Epithelial cell of esophagus (primary cell): ENCODE results near the gene BIRC2.
"Not testable (repeated sequence)": the region's sequence is repeated elsewhere in the genome, so short reads cannot be mapped to it uniquely, and the experiment has no call there.

ENCODE experiments used
- DNase-seq: peaks from one replicate; pipeline ENCODE4 v3.0.0; 2010; ENCODE audit warnings: low read depth
- H3K4me3 ChIP-seq: 2 replicates; pipeline ENCODE4 v1.5.1; 2011; ENCODE audit warnings: mild to moderate bottlenecking, low read length, control low read depth
- TF ChIP-seq, protein P1 (sequence below): IDR thresholded peaks from 2 replicates; pipeline ENCODE4 v1.5.1; 2011; ENCODE audit warnings: low read depth, mild to moderate bottlenecking, low read length, control low read depth, inconsistent platforms; ENCODE audit not compliant: insufficient read depth; ENCODE audit errors: missing control alignments

Gene BIRC2

DNA sequence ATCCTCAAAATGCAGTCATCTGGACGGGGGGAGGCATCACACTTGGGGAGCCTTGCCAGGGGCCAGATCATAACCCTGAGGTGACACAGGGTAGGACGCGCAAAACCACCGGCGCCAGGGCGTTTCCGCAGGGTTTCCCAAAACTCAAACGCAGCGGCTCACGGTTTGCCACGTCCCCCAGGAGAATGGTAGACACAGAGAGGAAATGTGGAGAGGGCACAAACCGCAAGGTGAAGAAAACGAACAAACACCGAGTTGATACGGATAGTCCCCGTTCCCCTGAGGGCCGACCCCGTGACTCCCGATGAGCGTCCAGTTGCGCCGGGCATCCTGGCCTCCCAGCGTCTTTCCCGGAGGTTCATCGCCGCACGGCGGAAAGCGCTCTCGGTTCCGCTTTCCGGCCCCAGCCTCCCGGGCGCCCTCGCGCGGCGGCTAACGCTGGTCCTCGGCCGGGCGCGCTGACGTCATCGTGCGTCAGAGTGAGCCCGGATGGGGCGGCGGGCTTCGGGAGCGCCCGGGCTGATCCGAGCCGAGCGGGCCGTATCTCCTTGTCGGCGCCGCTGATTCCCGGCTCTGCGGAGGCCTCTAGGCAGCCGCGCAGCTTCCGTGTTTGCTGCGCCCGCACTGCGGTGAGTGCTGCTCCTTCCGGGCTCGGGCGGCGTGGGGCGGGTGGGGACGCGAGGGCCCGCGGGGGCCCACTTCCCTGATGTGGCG is at the start of gene BIRC2:
BIRC2 (plus strand) TSS at position 467 of the 714 bp plus-strand sequence. CDS start 2,641 bp downstream, outside the sequence.
- DNase-seq, result peak; percentile 94
- peak within 1 kb of the TSS; percentile 81 for H3K4me3 ChIP-seq
- TF ChIP-seq, protein P1, sequence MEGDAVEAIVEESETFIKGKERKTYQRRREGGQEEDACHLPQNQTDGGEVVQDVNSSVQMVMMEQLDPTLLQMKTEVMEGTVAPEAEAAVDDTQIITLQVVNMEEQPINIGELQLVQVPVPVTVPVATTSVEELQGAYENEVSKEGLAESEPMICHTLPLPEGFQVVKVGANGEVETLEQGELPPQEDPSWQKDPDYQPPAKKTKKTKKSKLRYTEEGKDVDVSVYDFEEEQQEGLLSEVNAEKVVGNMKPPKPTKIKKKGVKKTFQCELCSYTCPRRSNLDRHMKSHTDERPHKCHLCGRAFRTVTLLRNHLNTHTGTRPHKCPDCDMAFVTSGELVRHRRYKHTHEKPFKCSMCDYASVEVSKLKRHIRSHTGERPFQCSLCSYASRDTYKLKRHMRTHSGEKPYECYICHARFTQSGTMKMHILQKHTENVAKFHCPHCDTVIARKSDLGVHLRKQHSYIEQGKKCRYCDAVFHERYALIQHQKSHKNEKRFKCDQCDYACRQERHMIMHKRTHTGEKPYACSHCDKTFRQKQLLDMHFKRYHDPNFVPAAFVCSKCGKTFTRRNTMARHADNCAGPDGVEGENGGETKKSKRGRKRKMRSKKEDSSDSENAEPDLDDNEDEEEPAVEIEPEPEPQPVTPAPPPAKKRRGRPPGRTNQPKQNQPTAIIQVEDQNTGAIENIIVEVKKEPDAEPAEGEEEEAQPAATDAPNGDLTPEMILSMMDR, result peak; percentile 48

DNA sequence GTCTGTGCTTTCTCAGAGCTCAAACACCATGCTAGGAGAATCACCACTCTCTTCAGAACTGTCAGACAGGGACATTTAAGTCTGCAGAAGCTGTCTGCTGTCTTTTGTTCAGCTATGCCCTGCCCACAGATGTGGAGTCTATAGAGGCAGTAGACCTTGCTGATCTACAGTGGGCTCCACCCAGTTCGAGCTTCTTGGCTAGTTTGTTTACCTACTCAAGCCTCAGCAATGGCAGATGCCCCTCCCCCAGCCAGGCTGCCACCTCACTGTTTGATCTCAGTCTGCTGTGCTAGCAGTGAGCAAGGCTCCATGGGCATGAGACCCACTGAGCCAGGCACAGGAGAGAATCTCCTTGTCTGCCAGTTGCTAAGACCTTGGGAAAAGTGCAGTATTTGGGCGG is 46.2 kb upstream of the BIRC2 start:
- DNase-seq, result peak; percentile 33
- H3K4me3 ChIP-seq, result not testable (repeated sequence)

DNA sequence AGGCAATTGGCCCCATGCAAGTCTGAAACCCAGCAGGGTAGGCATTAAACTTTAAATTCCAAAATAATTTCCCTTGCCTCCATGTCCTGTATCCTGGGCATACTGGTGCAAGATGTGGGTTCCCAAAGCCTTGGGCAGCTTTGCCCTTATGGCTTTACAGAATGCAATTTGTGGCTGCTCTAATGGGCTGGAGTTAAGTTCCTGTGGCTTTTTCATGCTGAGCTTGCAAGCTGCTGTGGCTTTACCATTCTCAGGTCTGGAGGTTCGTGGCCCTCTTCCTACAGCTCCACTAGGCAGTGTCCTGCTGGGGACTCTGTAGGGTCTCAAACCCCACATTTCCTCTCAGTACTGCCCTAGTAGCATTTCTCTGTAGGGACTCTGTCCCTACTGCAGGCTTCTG is 44.8 kb upstream of the BIRC2 start:
- DNase-seq, result no peak
- H3K4me3 ChIP-seq, result no peak overlapping the region

DNA sequence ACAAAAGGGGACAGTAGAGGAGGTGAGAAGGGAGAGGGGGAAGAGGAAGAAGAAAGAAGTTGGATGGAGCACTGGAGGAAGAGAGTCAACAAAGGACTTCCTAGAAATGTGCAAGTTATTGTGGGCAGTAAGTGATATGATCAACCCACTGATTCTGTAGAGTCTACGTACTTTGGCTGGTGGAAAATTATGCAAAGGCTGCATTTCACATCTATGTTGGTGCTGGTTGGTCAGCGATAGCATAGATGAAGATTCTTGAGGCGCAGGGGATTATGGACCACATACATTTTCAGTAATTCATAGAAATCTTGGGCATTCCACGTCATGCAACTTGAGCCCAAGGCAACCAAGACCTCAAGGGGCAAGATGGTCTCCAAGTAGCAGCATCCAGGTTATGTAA is 42.3 kb upstream of the BIRC2 start:
- no peak for DNase-seq
- H3K4me3 ChIP-seq, result no peak overlapping the region
- TF ChIP-seq, protein P1, result no peak

More for the DNA sequence above, 44.8 kb upstream of the BIRC2 start:
- TF ChIP-seq, protein P1, result no peak

DNA sequence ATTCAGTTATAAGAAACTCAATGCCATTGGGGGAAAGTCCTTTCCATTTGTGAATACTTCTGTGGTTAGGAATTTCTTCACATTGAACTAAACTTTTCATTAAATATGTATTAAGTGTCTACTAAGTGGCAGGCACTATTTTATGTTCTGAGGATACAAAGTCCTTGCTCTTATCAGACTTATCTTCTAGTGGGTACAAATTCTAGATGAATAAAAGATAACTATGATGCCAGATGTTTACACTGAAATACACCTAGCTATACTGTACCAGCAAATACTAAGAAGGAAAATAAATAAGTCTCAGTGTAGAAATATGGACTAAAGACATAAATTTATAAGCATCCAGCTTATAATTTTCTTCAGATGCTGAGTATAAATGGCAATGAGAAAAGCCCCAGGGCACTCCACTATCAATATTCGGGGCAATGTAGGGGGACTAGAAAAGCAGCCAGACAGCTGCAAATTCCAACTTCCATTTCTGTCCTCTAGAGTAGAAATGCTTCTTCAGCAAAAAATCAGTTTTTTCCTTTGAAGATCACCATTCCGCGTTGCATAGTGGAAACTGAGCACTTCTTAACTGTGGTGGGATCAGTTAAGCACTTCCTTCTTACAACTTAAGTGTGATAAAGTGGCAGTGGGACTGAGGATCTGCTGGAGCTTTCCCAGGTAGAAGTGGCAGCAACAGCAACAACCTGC is 41.5 kb upstream of the BIRC2 start:
- DNase-seq, result no peak
- TF ChIP-seq, protein P1, result no peak
- peak overlapping the region; percentile 9 for H3K4me3 ChIP-seq

DNA sequence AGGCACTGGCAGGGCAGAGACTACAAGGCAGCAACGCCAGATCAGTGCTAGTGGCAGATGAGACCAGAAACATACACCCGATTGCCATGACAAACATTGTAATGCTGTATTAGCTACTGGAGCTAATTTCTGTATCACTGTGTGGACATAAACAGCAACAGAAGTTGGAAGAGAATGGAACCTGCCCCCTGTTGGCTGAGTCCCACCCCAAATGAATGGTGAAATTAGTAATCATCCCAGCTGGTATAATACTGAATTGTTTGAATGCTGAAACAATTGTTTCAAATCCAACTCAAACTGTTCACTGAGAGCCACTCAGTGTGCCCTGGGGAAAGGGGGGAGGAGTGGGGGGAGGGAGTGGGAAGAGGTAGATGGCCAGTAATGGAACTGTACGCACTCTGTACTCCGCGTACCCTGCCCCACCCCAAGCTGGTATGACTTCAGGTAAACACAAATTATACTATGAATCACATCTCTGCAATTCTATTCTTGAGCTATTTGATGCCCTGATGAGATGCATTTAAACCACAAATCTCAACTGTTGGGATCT is 40.9 kb upstream of the BIRC2 start:
- TF ChIP-seq, protein P1, result peak; percentile 44
- H3K4me3 ChIP-seq, result peak overlapping the region; percentile 9
- DNase-seq, result peak; percentile 95

DNA sequence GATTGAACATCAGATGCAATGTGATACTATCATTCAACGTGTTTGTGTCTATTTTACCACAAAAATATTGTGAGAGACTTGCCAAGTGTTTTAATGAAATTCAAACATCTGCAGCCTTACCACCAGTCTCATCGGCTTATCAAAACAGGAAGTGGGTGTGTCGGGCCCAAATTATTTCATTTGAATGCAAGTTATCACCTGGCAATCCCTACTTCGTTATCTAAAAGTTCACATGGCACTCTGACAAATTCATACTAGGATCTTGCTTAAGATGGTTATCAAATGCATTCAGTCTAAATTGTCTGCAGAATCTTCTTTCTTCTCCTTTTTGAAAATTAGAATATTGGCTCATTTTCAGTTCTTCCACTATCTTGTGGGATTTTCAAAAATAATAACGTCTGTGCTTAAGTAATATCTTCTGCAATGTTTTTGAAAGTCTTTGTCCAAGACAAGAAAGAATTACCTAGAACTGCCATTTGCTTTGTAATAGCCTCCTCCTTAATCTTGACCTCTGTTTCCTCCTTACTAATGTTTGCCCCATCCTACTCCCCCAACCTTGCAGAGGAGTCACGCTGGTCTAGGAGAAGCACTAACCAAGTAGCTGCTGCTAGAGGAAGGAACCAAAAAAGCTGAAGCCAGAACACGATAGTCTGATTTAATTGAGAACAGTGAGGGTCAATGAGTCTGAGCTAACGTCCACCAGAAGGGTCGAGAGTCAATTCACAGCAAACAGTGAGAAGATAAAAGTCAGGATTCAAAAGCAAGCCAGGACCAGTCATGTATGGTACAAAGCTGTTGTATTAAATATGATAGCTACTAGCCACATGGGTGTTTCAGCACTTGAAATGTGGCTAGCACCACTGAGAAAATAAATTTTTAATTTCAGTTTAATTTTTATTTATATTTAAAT is 39.9 kb upstream of the BIRC2 start:
- peak; percentile 34 for DNase-seq
- TF ChIP-seq, protein P1, result no peak
- no peak overlapping the region for H3K4me3 ChIP-seq
